Activated CD8-positive, alpha-beta memory T cell treated with anti-CD3 and anti-CD28 coated beads, Interleukin-2, amount 50 U/mL, for 24 hours (primary cell): ENCODE results near the gene TRPV3.
"Not testable (repeated sequence)": the region's sequence is repeated elsewhere in the genome, so short reads cannot be mapped to it uniquely, and the experiment has no call there.

Experiments used
- DNase-seq: peaks from one replicate; pipeline ENCODE4 v3.0.0-alpha.2; 2020; ENCODE audit errors: extremely low read depth

TRPV3 gene

DNA sequence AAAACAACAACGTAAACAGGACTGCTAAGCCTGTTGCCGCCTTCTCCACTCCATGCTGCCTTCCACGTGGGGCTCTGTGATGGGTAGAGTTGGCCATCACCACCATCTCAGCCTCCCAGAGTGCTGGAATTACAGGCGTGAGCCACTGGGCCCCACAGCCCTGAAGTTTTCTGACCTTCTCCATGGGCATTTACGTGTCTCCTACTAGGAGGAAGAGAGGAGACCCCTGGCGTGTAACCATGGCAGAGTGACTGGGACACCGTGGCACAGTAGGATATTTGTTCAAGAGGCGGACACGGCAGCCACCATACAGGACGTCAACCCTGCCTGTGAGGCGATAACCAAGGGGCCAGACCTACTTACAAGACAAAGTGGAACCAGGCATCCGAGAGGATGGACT lies 31.1 kb downstream of the TRPV3 start:
- no peak for DNase-seq

GRCh38 chr17:3524024-3524423 lies 33.6 kb downstream of the TRPV3 start:
- no peak for DNase-seq

- DNase-seq: not testable (repeated sequence)
These were observed 38.1 kb downstream of the TRPV3 start for GRCh38 chr17:3519472-3519871.

DNA sequence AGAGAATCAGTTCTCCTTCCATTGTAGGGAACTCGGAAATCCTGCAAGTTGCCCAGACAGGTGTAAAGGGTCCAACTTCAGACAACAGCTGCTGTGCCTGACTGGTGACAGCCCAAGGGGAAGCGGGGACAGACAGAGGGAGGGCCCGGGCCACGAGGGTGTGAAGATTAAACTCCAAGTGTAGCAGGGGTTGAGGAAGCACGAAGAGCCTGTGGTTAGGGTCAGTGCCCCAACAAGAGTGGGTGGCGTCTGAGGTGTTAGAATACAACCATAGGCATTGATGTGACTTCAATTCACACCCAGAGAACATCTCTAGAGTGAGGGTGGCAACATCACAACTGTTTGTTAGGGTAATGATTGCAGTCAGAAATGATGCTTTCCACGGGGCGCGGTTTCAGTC lies 42.7 kb downstream of the TRPV3 start:
- DNase-seq: no peak

- not testable (repeated sequence) for DNase-seq
These were observed 43.4 kb downstream of the TRPV3 start for GRCh38 chr17:3514167-3514566.

DNA sequence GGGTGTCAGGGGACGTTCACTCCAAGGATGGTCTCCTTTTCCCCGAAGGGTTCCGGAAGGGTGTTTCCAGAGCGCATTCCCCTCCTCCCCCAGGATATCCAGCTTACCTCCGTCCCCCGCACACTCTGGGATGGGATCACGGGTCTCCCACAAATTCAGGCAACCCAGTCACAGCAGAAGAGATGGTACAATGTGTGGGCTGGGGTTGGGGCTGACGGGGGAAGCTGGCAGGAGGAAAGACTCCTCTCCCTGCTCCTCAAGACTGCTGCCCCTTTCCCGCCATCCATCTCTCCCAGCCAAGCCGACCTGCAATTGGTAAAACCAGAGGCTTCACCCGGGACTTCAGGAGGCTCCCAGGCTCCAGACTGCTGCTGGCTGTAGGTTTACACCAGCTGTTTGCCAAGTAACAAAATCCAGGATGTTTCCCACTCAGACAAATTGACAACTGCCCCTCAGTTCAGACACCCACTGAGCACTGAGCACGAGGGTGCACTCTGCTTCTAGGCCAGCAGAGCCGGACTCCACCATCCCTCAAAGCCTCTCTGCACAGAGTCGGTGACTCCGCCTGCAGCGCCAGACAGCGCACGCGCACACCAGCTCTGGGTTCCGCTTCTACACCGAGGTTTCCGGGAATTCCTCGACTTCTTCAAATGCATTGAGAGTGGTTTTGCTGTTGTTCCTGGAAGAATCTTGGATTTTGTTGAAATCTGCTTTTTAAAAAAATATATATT lies 44.1 kb downstream of the TRPV3 start:
- no peak for DNase-seq

DNA sequence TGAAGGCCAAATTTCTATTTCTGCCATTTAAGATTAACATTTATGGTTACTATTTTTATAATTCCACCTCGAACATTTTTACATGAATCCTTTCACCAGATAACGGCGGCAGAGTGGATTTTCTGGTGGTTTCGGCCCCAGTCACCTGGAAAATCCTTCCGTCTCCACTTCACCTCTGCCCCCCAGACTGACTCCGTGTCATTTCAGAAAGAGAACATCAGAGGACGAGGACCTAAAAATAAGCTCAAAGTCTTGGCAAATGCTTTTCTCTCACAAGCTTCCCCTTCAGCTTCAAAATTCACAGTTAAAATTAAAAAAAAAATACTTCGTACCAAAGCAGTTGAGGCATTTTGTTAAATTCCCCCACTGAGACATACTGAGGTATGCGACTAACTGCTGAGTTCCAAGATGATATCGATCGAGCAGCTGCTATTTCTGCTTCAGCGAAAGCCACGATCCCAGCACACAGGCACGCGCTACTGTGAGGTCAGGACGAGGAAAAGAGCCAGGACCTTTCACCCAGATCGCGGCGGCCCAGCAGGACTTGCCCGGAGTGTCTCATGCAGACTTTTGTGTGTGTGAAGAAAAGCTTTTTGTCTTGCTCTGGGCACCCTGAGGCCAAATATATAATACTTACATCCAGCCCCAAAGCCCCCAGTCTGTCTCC lies 45.0 kb downstream of the TRPV3 start:
- DNase-seq: no peak

GRCh38 chr17:3511852-3512504 lies 45.6 kb downstream of the TRPV3 start:
- no peak for DNase-seq

DNA sequence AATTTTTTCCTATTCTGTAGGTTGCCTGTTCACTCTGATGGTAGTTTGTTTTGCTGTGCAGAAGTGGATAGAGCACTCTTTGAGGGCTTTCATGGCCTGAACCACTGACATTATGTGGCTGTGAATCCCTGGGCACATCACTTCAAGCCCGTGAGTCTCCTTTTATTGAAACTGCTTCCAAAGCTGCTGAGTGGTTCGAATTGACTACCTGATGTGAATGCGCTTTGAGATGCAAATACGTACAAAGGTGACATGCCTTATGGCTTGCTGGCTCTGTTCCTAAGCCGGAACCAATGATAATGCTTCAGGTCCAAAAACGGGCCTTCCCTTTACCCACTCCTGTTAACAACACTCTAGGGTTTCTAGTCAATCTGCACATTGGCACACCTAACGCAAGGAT lies 47.5 kb downstream of the TRPV3 start:
- DNase-seq: no peak

- no peak for DNase-seq
These were observed 49.7 kb downstream of the TRPV3 start for GRCh38 chr17:3507869-3508268.

- DNase-seq: no peak
These were observed 50.5 kb downstream of the TRPV3 start for GRCh38 chr17:3507071-3507470.

GRCh38 chr17:3506054-3506453 lies 51.6 kb downstream of the TRPV3 start:
- DNase-seq: no peak

- no peak for DNase-seq
These were observed 52.6 kb downstream of the TRPV3 start for GRCh38 chr17:3505008-3505407.

- DNase-seq: no peak
These were observed 54.3 kb downstream of the TRPV3 start for GRCh38 chr17:3503285-3503684.

GRCh38 chr17:3502466-3502865 lies 55.1 kb downstream of the TRPV3 start:
- no peak for DNase-seq

DNA sequence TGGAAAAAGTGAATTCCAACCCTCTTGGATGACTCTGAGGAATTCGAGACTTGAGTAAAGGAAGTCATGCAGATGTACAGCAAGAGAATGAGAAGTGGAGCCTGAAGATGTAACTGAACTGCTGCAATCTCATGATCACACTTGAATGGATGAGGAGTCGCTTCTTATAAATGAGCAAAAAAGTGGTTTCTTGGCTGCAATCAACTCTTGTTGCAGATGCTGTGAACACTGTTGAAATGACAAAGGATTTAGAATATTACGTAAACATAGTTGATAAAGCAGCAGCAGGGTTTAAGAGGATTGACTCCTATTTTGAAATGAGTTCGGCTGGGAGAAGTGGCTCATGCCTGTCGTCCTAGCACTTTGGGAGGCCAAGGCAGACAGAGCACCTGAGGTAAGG lies 56.3 kb downstream of the TRPV3 start:
- no peak for DNase-seq

- no peak for DNase-seq
These were observed 60.5 kb downstream of the TRPV3 start for GRCh38 chr17:3497101-3497500.

DNA sequence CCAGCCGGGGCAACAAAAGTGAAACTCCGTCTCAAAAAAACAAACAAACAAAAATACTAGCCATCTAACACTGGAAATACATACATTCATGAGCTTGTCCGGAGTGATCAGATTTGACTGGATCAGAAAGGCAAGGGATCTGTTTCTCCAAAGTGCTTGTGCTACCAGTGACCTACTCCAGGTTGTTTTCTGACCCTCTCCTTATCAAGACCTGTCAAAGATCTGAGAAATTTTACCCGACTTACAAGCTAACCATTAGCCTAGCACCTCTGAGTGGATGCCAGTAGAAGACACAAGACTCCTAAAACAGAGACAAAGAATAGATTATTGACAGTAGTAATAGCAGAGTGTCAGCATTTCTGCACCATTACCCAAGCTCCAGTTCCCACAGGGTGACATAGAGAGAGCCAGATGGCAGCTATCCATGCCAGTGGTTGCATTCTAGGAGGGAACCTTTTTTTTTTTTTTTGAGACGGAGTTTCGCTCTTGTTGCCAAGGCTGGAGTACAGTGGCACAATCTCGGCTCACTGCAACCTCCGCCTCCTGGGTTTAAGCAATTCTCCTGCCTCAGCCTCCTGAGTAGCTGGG lies 72.0 kb downstream of the TRPV3 start:
- DNase-seq: no peak

GRCh38 chr17:3482852-3483251 lies 74.8 kb downstream of the TRPV3 start:
- no peak for DNase-seq

DNA sequence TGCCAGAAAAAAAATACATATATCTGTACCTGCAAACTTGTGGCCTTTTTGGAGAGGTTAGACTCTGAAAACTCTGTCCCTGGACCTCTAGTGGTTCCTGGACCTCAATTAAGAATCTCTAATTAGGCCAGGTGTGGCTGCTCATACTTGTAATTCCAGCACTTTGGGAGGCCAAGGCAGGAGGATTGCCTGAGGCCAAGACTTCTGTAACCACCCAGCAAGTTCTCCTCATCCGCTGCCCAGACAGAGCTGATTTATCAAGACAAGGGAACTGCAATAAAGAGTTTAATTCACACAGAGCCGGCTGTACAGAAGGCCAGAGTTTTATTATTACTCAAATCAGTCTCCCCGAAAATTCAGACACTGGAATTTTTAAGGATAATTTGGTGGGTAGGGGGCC lies 77.6 kb downstream of the TRPV3 start:
- DNase-seq: no peak

DNA sequence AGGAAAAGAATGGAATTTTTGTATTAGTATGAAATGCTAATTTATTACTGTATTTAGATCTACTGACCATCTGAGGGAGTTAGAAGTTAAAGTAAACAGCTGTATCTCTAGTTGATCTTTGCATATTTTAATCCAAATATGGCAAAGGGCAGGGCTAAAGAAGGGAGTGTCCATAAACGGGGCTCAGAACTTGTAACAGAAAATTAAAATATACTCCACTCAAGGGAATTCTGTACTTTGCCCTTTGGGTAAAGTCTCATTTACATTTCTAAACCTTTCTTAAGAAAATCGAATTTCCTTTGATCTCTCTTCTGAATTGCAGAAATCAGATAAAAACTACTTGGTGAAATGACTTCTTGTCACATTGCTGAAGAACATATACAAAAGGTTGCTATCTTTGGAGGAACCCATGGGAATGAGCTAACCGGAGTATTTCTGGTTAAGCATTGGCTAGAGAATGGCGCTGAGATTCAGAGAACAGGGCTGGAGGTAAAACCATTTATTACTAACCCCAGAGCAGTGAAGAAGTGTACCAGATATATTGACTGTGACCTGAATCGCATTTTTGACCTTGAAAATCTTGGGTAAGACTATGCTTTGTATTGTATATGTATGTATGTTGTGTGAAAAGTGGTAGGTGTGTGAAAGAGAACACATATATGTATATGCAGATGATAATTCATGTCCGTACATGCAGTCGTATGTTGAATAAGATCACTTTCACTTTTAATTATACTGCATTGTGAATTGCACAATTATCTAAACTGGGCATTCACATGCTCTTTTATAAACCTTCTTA lies 81.6 kb downstream of the TRPV3 start, which contains the start of gene ASPA:
TSS of gene ASPA (plus strand) at position 186 of the 799 bp plus-strand sequence. CDS start at position 349, 163 bp downstream.
- no peak for DNase-seq

DNA sequence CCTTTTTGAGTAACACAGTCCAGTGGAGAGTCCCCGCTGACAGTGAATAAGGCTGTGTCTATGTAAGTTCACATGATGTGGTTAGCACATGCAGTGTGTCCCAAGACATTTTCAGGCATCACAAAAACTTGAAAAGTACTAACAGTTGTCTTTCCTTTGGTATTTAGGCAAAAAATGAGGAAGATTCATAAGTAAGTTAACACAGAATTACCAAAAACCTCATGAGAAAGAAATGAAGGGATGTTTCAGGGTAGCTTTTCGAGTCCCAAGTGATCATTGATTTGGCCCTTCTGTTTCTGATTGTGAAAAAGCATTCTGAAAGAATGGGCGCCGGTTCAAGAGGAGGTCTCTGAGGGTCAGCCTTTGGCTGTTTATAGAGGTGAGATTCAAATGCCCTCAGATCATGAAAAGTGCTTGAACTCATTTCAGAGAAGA lies 82.3 kb downstream of the TRPV3 start:
- DNase-seq: no peak
